Thyroid gland (tissue), 4 donors: ENCODE data around the gene HNRNPM. TPM values are rescaled to one million over a fixed set of nuclear protein-coding genes. Genes with fewer than 3 reads are reported as not detected.

ENCODE experiments used
- DNase-seq, 2 donors: peaks; one replicate each; pipeline ENCODE4 v3.0.0-alpha.2; 2019
- H3K27ac ChIP-seq, 3 donors: fragments of 200-600 bp; sonication (generic); 1 replicate in 2 of 3; 2 replicates in 1 of 3; pipeline ENCODE4 v1.5.1; 2016 to 2019; ENCODE audit warnings: mild to moderate bottlenecking in 1 of 3, moderate library complexity in 1 of 3
- H3K27me3 ChIP-seq: fragments of 200-600 bp; sonication (generic); one replicate; pipeline ENCODE4 v1.5.1; 2019
- H3K36me3 ChIP-seq, 2 donors: fragments of 200-600 bp; sonication (generic); one replicate each; pipeline ENCODE4 v1.5.1; 2016 to 2019
- H3K4me1 ChIP-seq, 2 donors: fragments of 200-600 bp; sonication (generic); one replicate each; pipeline ENCODE4 v1.5.1; 2017 to 2019
- H3K4me3 ChIP-seq, 3 donors: fragments of 200-600 bp; sonication (generic); replicated peaks in 1 of 3; 1 replicate in 2 of 3; 2 replicates in 1 of 3; pipeline ENCODE4 v1.5.1; 2016; ENCODE audit warnings: mild to moderate bottlenecking in 1 of 3
- H3K9me3 ChIP-seq: fragments of 200-600 bp; sonication (generic); one replicate; pipeline ENCODE4 v1.5.1; 2017
- POLR2A ChIP-seq, 2 donors: fragments of 450-650 bp; IDR thresholded peaks; one replicate each; pipeline ENCODE4 v1.6.1; 2017; ENCODE audit warnings: antibody characterized with exemption in 2 of 2, mild to moderate bottlenecking in 2 of 2, moderate library complexity in 1 of 2
- WGBS, 2 donors: methylation state at CpG; one replicate each; pipeline ENCODE4 v1.1.5; 2017; 5-methylcytosine and 5-hydroxymethylcytosine counted together
- intact Hi-C: fragments of 100-400 bp; cut with DNase I; formaldehyde crosslinking; loops from one replicate; pipeline ENCODE4 v1.15.1; 2023
- total RNA-seq, 4 donors: library from RNA; depleted of rRNA; stranded (reverse); fragments of >200 nt; gene quantifications; one replicate each; pipeline ENCODE4 v1.2.3, GENCODE V29; 2016
- TF ChIP-seq, protein P1 (sequence below), 6 experiments: fragments of 200-600 bp in 3 of 6; fragments of 450-650 bp in 3 of 6; sonication (generic) in 3 of 6; IDR thresholded peaks; one replicate each; pipeline ENCODE4 v1.5.1; 2016 to 2019; ENCODE audit warnings: antibody characterized with exemption in 6 of 6, mild to moderate bottlenecking in 2 of 6, inconsistent platforms in 1 of 6, moderate library complexity in 1 of 6

HNRNPM gene
- total RNA-seq, 4 donors from 2014 or later = 79.3 to 138 (median 97.2) TPM

- no peak for DNase-seq
- WGBS, 2 donors = 89 to 91% methylated on average over 8 of the region's 8 CpGs
- intact Hi-C loops = no loop called here
These were observed 24.1 kb downstream of the HNRNPM start for GRCh38 chr19:8468761-8469373.

GRCh38 chr19:8469613-8470368 is 25.0 kb downstream of the HNRNPM start:
- peaks cover 83 to 92% of the 10 kb centered on the region in 2 donors for H3K36me3 ChIP-seq
- 87 to 92% methylated on average over 12 to 13 of the region's 13 CpGs for WGBS, 2 donors
- DNase-seq = no peak
- no peaks in the 10 kb centered on the region for H3K27me3 ChIP-seq
- TF ChIP-seq, protein P1, sequence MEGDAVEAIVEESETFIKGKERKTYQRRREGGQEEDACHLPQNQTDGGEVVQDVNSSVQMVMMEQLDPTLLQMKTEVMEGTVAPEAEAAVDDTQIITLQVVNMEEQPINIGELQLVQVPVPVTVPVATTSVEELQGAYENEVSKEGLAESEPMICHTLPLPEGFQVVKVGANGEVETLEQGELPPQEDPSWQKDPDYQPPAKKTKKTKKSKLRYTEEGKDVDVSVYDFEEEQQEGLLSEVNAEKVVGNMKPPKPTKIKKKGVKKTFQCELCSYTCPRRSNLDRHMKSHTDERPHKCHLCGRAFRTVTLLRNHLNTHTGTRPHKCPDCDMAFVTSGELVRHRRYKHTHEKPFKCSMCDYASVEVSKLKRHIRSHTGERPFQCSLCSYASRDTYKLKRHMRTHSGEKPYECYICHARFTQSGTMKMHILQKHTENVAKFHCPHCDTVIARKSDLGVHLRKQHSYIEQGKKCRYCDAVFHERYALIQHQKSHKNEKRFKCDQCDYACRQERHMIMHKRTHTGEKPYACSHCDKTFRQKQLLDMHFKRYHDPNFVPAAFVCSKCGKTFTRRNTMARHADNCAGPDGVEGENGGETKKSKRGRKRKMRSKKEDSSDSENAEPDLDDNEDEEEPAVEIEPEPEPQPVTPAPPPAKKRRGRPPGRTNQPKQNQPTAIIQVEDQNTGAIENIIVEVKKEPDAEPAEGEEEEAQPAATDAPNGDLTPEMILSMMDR (IDR thresholded peaks at IDR 0.05) = no peak
- TF ChIP-seq POLR2A (IDR thresholded peaks at IDR 0.05) = no peak
- H3K9me3 ChIP-seq = no peaks in the 10 kb centered on the region
- no peaks in the 10 kb centered on the region for H3K4me1 ChIP-seq
- no peak overlapping the region for H3K27ac ChIP-seq
- intact Hi-C loops = no loop called here
- no peak overlapping the region for H3K4me3 ChIP-seq

More at GRCh38 chr19:8468761-8469373, 24.1 kb downstream of the HNRNPM start:
- no peak overlapping the region for H3K27ac ChIP-seq
- H3K4me1 ChIP-seq = no peaks in the 10 kb centered on the region
- H3K4me3 ChIP-seq = no peak overlapping the region
- TF ChIP-seq, protein P1 (IDR thresholded peaks at IDR 0.05) = no peak
- TF ChIP-seq POLR2A (IDR thresholded peaks at IDR 0.05) = no peak
- no peaks in the 10 kb centered on the region for H3K27me3 ChIP-seq
- H3K9me3 ChIP-seq = no peaks in the 10 kb centered on the region
- peaks cover 84 to 92% of the 10 kb centered on the region in 2 donors for H3K36me3 ChIP-seq

GRCh38 chr19:8473648-8474476 is 29.1 kb downstream of the HNRNPM start:
- DNase-seq = no peak
- Histone ChIP-seq H3K36me3 (peaks cover 68 to 69% of the 10 kb centered on the region in 2 donors), H3K4me3 (no peak overlapping the region), H3K4me1 (peaks cover 7 to 13% of the 10 kb centered on the region in 2 donors), H3K27ac (no peak overlapping the region), H3K9me3 (no peaks in the 10 kb centered on the region), H3K27me3 (no peaks in the 10 kb centered on the region)
- intact Hi-C loops = no loop called here
- WGBS, 2 donors = 85 to 93% methylated on average over 6 of the region's 6 CpGs
- no peak for TF ChIP-seq POLR2A (IDR thresholded peaks at IDR 0.05)
- TF ChIP-seq, protein P1 (IDR thresholded peaks at IDR 0.05) = no peak

DNA sequence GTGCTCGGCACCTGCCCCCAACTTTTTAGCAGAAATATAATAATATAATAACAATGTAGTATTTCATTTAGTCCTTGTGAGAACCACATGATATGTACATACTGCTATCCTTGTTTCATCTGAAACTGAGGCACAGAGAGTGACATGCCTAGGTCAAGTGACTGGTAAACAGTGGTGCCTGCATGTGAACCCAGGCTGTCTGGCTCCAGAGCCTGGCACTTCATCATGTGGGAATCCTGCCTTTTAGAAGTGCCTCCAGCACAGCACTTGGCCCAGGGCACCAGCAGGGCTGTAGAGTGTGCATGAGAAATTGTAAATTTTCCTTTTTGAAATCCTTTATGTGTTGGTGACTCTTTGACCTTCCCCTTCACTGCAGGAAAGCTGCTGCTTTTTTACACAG is 30.2 kb downstream of the HNRNPM start:
- Histone ChIP-seq H3K36me3 (peaks cover 56 to 58% of the 10 kb centered on the region in 2 donors), H3K27ac (no peak overlapping the region), H3K9me3 (no peaks in the 10 kb centered on the region), H3K4me3 (no peak overlapping the region), H3K4me1 (peaks cover 7 to 20% of the 10 kb centered on the region in 2 donors), H3K27me3 (no peaks in the 10 kb centered on the region)
- intact Hi-C loops = no loop called here
- no peak for DNase-seq
- TF ChIP-seq, protein P1 (IDR thresholded peaks at IDR 0.05) = no peak
- TF ChIP-seq POLR2A (IDR thresholded peaks at IDR 0.05) = no peak
- 100% methylated on average over 1 of the region's 1 CpG for WGBS, 2 donors
